OCI-LY7 (cell line): ENCODE measurements around the gene TMEM171. TPM values are rescaled to one million over a fixed set of nuclear protein-coding genes. Genes with fewer than 3 reads are reported as not detected.

Source experiments
- BruUV-seq: library from RNA; stranded (reverse); fragments of 400-500 nt; replicated peaks from 2 replicates; lab custom pipeline; 2021; lab: Mats Ljungman, UMichigan
- CTCF ChIA-PET: fragments of 300-600 bp; sonication (Branson Sonifier 250); formaldehyde crosslinking; loops from one replicate; lab custom pipeline; 2022; ENCODE audit warnings: antibody characterized with exemption; ENCODE audit not compliant: unreplicated experiment; lab: Charles Lee
- POLR2A ChIA-PET: fragments of 300-600 bp; sonication (Branson Sonifier 250); formaldehyde crosslinking; loops from one replicate; lab custom pipeline; 2022; ENCODE audit warnings: antibody characterized with exemption; lab: Charles Lee
- DNase-seq: peaks from one replicate; pipeline ENCODE4 v3.0.0-alpha.2; 2015; ENCODE audit warnings: low spot score
- H2AFZ ChIP-seq: fragments of 200-600 bp; sonication (generic), shearing (Covaris generic); 2 replicates; pipeline ENCODE4 v1.6.1; 2014; ENCODE audit warnings: mild to moderate bottlenecking, antibody characterized with exemption, low read length, moderate library complexity
- H3K27ac ChIP-seq: fragments of 200-600 bp; sonication (generic); 2 replicates; pipeline ENCODE4 v1.5.1; 2014; ENCODE audit warnings: mixed run types, low read depth, mild to moderate bottlenecking, moderate library complexity, low read length, inconsistent platforms; ENCODE audit not compliant: poor library complexity, severe bottlenecking
- H3K36me3 ChIP-seq: fragments of 200-600 bp; sonication (generic); 2 replicates; pipeline ENCODE4 v1.6.1; 2014; ENCODE audit warnings: mild to moderate bottlenecking, antibody characterized with exemption, low read length, moderate library complexity, mixed read lengths; ENCODE audit not compliant: insufficient read depth
- H3K4me1 ChIP-seq: fragments of 200-600 bp; sonication (generic); 2 replicates; pipeline ENCODE4 v1.5.1; 2014; ENCODE audit warnings: mild to moderate bottlenecking, low read length; ENCODE audit not compliant: insufficient read depth, poor library complexity, severe bottlenecking
- H3K4me2 ChIP-seq: fragments of 200-600 bp; sonication (generic); 2 replicates; pipeline ENCODE4 v1.6.1; 2014; ENCODE audit warnings: mild to moderate bottlenecking, low read length
- H3K4me3 ChIP-seq: fragments of 200-600 bp; sonication (generic); 2 replicates; pipeline ENCODE4 v1.5.1; 2014; ENCODE audit warnings: mild to moderate bottlenecking, low read depth, low read length; ENCODE audit not compliant: poor library complexity, severe bottlenecking
- H3K79me2 ChIP-seq: fragments of 200-600 bp; sonication (generic); 2 replicates; pipeline ENCODE4 v1.6.1; 2016; ENCODE audit warnings: low read depth, mild to moderate bottlenecking, low read length, moderate library complexity, mixed read lengths; ENCODE audit not compliant: insufficient read depth
- H3K9me2 ChIP-seq: fragments of 200-600 bp; sonication (generic); 2 replicates; pipeline ENCODE4 v1.6.1; 2016; ENCODE audit warnings: mild to moderate bottlenecking, low read length, mixed read lengths; ENCODE audit not compliant: insufficient read depth
- H3K9me3 ChIP-seq: fragments of 200-600 bp; sonication (generic); 2 replicates; pipeline ENCODE4 v1.6.1; 2014; ENCODE audit warnings: mild to moderate bottlenecking, mixed run types, low read length, mixed read lengths
- H4K20me1 ChIP-seq: fragments of 200-600 bp; sonication (generic); 2 replicates; pipeline ENCODE4 v1.6.1; 2014; ENCODE audit warnings: mild to moderate bottlenecking, antibody characterized with exemption, low read length, moderate library complexity, mixed read lengths; ENCODE audit not compliant: insufficient read depth
- CTCF ChIP-seq: fragments of 200-600 bp; sonication (generic); conservative IDR thresholded peaks from 2 replicates; pipeline ENCODE4 v1.5.1; 2014; ENCODE audit warnings: mild to moderate bottlenecking, antibody characterized with exemption, low read length, moderate library complexity, mixed read lengths
- EZH2phosphoT487 ChIP-seq: fragments of 200-600 bp; sonication (generic); IDR thresholded peaks from 2 replicates; pipeline ENCODE4 v1.6.1; 2018; ENCODE audit warnings: low read depth, borderline replicate concordance, mild to moderate bottlenecking, mixed run types, antibody characterized with exemption, low read length, moderate library complexity, mixed read lengths
- intact Hi-C: fragments of 100-400 bp; cut with micrococcal nuclease; formaldehyde crosslinking; loops from one replicate; pipeline ENCODE4 v1.10.0; 2022; ENCODE audit not compliant: unreplicated experiment
- total RNA-seq, 2 experiments: library from RNA; depleted of rRNA in 1 of 2; stranded (reverse); fragments of >200 nt in 1 of 2; shearing (Covaris generic) in 1 of 2; gene quantifications; 2 replicates each; pipeline ENCODE4 v1.2.3, GENCODE V29; 2014 to 2022

TMEM171 gene
- total RNA-seq, 2 experiments from 2014 or later, result not detected

- H3K4me1 ChIP-seq, result peaks cover 7% of the 10 kb centered on the region
- no peak overlapping the region for H3K27ac ChIP-seq
- H3K4me2 ChIP-seq, result peak overlapping the region; percentile 6; the same call in 1 of the 2 replicates
- intact Hi-C loops, result no loop called here
- no TSS peak for BruUV-seq
- no peak for DNase-seq
- CTCF ChIA-PET, result interaction anchor here (0.6 to 0.8 kb wide), 2 partner anchors 12 to 22 kb away, joined by 3 read pairs; no protein-coding TSS in a partner anchor
- POLR2A ChIA-PET, result interaction anchor here (0.6 to 1.2 kb wide), 2 partner anchors 57 to 385 kb away, joined by 3 to 4 read pairs; no protein-coding TSS in a partner anchor
- H3K36me3 ChIP-seq, result no peaks in the 10 kb centered on the region
- no peak overlapping the region for H3K4me3 ChIP-seq
- no peaks in the 10 kb centered on the region for H4K20me1 ChIP-seq
- no peaks in the 10 kb centered on the region for H3K9me2 ChIP-seq
- H2AFZ ChIP-seq, result no peak overlapping the region
- H3K79me2 ChIP-seq, result no peaks in the 10 kb centered on the region
- 0 out of 2 replicates have a peak, but pooled peaks cover 3% of the 10 kb centered on the region for H3K9me3 ChIP-seq
- TF ChIP-seq EZH2phosphoT487, result no peak
These were observed 59.4 kb downstream of the TMEM171 start for GRCh38 chr5:73179730-73180129.

DNA sequence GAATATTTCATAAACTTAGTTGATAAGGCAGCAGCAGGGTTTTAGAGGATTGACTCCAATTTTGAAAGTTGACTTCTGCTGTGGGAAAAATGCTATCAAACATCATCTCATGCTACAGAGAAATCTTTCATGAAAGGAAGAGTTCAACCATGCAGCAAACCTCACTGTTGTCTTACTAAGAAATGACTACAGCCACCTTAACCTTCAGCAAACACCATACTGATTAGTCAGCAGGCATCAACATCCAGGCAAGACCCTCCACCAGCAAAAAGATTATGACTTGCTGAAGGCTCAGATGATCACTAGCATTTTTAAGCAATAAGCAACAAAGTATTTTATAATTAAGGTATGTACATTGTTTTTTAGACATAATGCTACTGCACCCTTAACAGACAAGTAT lies 60.2 kb downstream of the TMEM171 start:
- Histone ChIP-seq H3K27ac (no peak overlapping the region), H3K79me2 (no peaks in the 10 kb centered on the region), H3K4me3 (no peak overlapping the region), H3K9me2 (no peaks in the 10 kb centered on the region), H2AFZ (no peak overlapping the region), H3K36me3 (no peaks in the 10 kb centered on the region), H3K4me2 (no peak overlapping the region), H3K9me3 (0 out of 2 replicates have a peak, but pooled peaks cover 3% of the 10 kb centered on the region), H3K4me1 (peaks cover 7% of the 10 kb centered on the region), H4K20me1 (no peaks in the 10 kb centered on the region)
- TF ChIP-seq CTCF (no peak), EZH2phosphoT487 (no peak)
- intact Hi-C loops, result no loop called here
- no peak for DNase-seq
- ChIA-PET CTCF (no interaction called here), POLR2A (no interaction called here)
- BruUV-seq, result no TSS peak

Other genes starting within 250 kb of the TMEM171 start
- gene FCHO2, start 164.5 kb upstream of the TMEM171 start, total RNA-seq (2014; rRNA removed; shearing (Covaris generic)), result 3.4 and 7.8 TPM in 2 replicates
- gene FCHO2, start 164.5 kb upstream of the TMEM171 start, total RNA-seq (2022), result 7.2 TPM in 2 replicates
- not detected in 2 replicates for gene TMEM174, start 52.6 kb downstream of the TMEM171 start, total RNA-seq (2014; rRNA removed; shearing (Covaris generic))
- gene TMEM174, start 52.6 kb downstream of the TMEM171 start, total RNA-seq (2022), result 0.25 TPM in 1 of 2 replicates, not detected in the other